ENCODE data around the gene XXYLT1.
"Not testable (repeated sequence)": the region's sequence is repeated elsewhere in the genome, so short reads cannot be mapped to it uniquely, and the experiment has no call there.

Gene XXYLT1

DNA sequence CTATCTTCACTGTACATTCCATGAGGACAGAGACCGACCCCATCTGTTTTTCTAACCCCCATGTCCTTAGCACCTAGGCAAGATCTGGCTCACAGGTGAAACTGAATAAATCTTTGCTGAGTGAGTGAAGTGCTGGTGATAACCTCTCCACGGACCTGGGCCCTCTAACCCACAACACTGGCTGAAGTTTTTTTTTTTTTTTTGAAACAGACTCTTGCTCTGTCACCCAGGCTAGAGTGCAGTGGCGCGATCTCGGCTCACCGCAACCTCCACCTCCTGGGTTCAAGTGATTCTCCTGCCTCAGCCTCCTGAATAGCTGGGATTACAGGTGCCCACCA, 84.3 kb downstream of the XXYLT1 start:
- DNase-seq (ENCODE audit: low read depth in 1 of 2, low spot score in 1 of 2), result not testable (repeated sequence)

DNA sequence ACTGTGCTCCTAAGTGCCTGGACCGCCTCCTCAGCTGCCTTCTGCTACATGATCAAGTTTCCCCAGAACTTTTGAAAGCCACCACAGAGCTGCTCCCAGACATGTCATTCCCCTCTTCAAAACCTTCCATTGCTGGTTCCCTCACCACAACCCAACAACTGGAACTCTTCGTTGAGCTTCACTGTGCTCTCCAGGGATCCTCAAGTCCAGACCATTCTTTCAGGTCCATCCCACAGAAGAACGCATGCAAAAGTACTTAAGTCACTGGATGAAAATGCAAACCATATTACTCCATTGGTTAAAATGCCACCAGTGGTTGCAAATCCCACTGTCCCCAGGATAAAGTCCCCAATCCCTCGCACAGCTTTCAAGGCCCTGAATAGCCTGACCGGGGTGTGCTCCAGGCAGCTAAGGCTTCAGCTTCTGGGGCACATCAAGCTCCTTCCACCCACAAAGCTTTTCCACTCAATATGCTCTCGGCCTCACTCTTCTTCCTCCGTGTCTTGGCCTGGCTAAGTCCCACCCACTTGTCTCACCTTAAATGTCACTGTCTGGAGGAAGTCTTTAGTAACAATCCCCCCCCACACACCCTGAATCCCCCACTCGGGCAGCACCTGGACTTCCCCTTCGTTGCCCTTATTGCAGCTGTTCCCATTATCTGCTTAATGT, 84.8 kb downstream of the XXYLT1 start:
- DNase-seq (ENCODE audit: low read depth in 1 of 2, low spot score in 1 of 2), result no peak

DNA sequence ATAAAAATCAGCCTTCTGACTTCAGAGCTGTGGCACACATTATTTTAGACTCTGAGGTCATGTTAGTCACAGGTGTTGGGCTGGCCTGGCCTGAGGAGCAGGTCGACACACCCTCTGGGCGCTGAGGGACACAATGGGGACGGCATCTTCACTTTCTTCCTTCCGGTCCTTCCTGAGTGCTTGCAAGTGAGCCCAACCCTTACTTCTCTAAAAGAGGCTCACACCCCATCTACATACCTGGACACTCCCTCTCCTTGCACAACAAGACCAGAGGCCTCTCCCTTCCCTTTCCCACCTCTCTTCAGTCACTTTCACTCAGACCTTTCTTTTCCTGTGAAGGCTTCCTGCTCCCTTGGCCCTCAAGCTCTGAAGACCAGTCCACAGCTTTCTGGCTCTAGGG, 85.4 kb downstream of the XXYLT1 start:
- DNase-seq (ENCODE audit: low read depth in 1 of 2, low spot score in 1 of 2), result no peak

DNA sequence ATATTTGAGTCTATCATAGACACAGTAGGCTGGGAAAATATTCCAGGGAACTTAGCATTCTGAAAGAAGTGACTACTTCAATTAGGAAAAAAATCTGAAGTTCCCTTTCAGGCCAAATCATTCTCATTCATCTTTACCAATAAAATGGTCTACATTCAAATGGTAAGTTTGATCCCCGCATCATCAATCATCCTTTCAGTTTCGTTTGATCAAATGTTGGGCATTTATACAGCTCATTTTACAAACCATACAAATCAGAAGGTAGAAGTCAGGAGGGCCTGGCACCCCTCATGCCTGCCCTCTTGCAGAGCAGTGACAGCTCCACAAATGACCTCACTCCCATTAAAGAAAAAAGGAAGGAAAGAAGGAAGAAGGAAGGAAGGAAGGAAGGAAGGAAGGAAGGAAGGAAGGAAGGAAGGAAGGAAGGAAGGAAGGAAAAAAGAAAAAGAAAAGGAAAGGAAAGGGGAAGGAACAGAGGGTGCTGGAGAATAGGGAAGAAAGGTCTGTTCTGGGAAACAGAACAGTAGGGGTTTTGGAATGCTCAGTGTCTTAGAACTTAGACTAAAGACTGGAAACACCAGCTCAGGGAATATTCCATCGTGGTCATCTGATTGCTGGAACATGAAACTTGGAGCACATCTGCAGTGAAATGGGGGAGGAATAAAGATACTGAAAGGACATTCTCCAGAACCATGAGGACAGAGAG, 86.1 kb downstream of the XXYLT1 start:
- DNase-seq (ENCODE audit: low read depth in 1 of 2, low spot score in 1 of 2), result no peak

DNA sequence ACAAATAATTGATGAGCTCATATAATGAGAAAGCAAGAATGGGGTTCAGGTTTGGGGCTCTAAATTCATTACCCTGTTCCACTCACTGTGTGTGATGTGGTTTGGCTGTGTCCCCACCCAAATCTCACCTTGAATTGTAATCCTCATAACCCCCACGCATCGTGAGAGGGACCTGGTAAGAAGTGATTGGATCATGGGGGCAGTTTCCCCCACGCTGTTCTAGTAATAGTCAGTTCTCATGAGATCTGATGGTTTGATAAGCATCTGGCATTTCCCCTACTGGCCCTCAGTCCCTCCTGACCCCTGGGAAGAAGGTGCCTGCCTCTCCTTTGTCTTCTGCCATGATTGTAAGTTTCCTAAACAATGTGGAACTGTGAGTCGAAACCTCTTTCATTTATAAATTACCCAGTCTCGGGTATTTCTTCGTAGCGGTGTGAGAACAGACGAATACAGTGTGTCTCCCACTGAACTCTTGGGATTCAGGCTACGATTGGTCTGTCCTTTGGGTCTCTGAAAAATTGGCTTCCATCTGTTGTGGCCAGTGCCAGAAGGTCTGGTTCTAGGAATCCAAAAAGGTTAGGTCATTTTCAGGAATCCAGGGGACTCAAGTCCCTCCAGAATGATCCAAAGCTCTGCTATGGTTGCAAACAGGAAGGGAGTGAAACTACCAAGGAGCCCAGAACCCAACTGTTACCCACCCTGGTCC, 87.7 kb downstream of the XXYLT1 start:
- DNase-seq (ENCODE audit: low read depth in 1 of 2, low spot score in 1 of 2), result no peak

DNA sequence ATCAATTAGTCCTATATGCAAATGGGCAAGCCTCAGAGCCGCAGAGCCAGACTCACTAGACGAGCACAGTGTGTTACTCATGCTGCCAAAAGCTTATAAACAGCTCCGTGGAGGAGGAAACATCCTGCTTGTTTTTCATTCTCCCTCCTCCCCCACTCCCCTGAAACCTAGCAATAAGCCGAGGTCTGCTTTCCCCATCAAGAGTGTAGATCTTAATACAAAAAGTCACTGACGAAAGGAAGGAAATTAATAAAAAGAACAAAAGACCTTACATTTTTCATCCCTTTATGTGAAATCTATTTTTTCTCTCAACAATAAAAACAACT, 88.5 kb downstream of the XXYLT1 start:
- DNase-seq (ENCODE audit: low read depth in 1 of 2, low spot score in 1 of 2), result no peak

DNA sequence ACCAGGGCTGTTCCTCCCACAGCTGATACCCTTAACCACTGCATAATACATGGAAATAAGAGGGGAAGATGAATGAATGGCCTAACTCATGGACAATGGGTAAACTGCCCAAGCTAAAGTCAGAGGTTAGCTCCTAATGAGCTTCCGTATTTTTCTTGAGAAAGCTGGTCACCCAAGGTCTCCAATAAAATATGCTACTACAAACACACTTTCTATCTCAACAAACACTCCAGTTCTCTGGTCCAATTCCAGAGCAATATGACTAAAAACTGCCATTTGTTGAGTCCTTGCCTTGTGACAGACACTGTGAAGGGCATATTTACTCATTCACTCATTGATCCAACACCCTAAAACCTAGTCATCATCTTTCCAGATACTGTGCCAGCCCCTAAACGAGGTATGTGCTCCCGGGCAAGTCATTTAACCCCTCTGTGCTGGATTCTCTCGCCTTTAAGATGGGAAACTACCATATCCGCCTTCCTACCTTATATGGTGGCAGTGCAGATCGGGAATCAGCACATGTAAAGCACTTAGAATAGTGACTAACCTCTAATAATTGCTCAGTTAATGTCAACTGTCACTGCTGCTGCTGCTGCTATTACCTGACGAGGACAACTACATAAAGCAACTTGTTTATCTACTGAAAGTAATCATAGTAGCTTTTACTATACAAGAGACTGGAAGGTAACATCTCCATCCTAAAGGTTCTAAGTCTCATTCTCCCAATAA, 89.1 kb downstream of the XXYLT1 start:
- DNase-seq (ENCODE audit: low read depth in 1 of 2, low spot score in 1 of 2), result no peak

DNA sequence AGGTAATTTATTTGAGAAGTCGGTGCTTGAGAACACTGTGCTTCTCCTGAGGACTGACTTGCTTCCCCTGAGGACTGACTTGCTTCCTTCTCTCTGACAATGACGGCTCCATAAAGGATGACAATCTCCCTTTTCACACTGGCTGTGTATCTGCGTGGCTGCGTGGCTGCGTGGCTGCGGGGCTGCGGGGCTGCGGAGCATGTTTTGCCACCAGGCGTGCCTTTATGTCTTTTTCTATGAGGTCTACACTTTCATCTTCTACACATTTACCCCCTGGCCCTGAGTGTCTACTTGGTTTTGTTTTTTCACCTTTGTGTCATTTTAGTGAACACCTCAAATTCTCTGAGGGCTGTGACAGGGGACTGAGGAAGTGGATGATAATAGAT, 89.9 kb downstream of the XXYLT1 start:
- DNase-seq (ENCODE audit: low read depth in 1 of 2, low spot score in 1 of 2), result no peak

DNA sequence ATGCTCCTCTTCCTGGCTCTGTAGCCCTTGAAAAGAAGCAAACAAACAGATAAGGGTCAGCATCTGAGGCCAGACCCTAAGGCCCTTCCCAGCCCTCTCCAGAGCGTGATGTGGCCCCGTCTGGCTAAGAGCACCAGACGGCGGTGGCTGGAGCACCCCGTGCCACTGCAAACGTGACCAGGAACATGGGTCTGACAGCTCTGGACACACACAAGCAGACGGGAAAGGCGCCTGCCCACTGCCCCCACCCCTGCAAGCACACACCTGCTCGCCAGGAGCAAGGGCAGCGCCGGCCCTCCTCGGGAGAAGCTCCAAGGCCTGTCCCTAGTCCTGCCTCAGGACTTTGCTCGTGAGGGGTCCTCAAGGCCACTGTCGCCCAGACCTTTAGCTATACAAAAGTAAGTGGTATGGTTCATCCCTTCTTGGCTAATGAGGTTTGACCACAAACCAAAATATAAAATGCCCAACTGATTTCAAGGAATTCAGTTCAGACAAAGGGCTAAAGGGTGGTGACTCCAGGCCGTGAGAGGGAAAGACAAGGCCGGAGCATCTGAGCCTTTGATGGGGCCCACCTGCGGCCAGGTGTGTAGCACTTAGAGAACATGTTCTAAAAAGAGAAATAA, 90.4 kb downstream of the XXYLT1 start:
- no peak for DNase-seq (ENCODE audit: low read depth in 1 of 2, low spot score in 1 of 2)

DNA sequence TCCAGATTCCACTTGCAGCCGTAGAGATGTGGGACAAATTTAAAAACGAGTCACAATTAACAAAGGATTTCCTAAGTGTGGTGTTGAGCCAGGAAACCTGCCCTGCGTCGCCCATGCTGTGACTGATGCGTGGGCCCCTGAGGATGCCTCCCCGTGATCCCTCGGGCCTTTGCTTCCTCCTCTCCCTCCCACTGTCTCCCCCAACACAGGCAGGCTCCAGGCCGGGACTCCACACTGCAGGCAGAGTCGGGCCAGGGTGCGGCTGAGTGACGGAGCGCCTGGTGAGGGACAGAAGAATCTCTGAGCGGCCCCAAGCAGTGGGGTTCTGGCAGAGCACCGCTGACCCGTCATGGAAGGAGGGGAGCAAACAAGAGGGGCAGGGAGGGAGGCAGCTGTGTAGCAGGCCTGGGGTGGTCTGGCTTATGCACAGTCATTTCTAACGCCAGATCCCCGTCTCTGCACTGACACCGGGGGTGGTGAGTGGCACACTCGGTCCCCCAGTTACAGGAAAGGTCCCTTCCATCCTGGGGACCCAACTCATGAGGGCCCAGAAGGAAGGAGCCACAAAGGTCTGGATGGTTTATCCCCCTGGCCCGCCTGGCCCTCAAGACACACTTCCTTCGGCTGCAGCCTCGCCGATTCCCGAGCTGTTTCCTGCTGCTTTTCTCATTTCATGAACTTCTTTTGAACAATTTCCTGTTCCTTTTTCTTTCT, 91.0 kb downstream of the XXYLT1 start:
- no peak for DNase-seq (ENCODE audit: low read depth in 1 of 2, low spot score in 1 of 2)

DNA sequence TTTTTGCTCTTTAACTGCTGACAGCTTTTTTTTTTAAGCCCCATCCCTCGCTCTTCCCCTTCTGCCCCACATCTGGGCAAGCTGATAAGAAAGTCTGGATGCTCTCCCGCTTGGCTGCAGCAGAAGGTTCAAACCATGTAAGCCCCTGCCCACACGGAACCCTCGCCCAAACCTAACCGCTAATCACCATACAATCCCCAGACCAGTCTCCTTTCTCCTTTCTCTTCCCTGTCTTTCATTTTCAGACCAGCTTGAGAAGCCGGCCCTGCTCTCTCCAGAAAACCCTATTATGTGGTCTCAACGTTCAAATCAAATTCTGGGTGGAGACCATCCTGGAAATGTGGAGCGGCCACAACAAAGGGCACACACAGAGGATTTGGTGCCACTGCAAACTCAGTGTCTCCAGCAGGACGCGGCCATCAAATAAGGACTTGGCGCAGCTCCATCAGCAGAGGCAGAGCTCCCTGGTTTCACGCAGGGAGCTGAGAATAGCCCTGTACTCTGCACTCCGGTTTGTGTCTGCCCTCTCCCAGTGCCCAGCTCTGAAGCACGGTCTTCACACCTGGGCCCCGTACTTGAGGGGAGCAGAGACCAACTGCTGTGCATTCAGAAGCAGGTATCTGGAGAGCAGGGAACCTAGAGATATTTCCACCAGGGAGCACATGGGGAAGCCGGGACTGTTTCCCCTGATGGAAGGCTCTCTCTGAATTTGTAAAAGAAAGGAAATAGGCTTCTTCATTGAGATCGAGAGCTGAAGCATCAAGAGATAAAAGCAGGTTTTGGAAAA, 92.6 kb downstream of the XXYLT1 start:
- no peak for DNase-seq (ENCODE audit: low read depth in 1 of 2, low spot score in 1 of 2)

DNA sequence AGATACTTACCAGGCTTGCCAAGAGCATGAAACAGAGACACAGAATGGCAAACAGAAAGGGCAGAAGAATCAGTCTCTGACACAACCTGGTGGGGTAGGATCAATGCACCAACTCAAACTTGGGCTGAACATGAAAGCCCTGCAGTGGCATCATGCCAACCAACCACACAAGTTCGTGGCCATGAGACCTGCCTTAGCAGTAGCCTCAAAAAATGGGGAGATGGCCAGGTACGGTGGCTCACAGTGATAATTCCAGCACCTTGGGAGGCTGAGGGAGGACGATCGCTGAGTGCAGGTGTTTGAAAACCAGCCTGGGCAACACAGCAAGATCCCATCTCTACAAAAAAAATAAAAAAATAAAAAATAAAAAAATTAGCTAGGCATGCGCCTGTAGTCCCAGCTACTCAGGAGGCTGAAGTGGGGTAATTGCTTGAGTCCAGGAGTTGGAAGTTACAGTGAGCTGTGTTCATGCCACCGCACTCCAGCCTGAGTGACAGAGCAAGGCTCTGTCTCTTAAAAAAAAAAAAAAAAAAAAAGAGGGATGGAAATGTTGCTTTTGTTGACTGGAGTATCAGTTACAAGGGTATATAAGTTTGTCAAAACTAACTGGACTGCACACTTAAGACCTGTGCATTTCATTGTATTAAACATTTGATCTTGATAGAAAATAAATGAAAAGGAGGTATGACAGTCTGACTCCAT, 93.4 kb downstream of the XXYLT1 start:
- DNase-seq (ENCODE audit: low read depth in 1 of 2, low spot score in 1 of 2), result no peak

DNA sequence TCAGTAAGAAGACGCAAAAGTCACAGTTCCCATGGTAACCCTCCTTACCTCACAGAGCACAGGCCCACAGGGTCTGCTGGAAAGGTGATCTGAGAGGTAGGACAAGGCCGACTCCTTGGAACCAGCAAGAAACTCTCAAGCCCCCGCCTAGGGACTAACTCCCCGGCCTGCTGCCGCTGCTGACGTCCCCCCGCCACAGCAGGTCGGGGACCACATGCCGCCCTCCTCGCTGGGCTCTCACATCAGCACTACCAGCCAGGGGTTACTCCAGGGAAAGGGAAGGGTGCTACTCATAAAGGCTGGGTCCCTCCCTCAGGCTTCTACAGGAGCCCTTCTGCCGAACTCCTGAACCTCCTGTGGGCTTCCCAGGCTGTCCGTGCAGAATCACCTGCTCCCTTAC, 94.2 kb downstream of the XXYLT1 start:
- DNase-seq (ENCODE audit: low read depth in 1 of 2, low spot score in 1 of 2), result no peak

DNA sequence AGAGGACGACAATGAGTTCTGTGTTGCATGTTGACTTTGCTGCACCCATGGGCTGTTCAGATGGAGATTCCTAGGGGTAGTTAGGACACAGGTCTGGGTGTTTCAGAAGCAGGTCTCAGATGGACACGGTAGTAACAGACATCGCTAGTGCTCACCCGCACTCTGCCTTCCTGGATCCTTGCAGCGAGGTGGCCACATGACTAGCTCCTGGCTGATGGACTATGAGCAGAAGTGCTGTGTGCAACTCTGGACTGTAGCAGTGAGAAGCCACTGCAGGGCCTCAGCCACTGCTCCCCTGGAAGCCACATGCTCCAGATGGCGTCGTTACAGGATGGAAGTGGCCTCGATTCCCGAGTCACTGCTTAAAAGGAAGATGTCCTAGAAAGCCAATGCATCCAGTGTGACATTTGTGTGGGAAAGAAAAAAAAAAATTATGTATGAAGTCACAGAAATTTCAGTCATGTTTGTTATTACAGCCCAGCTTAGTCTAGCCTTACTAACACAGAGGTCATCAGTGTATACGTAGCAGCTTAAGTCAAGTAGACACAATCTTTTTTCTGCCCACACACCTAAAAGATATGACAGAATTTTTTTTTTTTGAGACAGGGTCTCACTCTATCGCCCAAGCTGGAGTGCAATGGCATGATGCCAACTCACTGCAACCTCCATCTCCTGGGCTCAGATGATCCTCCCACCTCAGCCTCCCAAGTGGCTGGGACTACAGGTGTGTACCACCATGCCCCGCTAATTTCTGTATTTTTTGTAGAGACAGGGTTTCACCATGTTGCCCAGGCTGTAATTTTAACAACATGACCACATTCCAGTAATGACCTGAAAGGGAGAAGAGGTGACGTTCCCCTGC, 95.3 kb downstream of the XXYLT1 start:
- DNase-seq (ENCODE audit: low read depth in 1 of 2, low spot score in 1 of 2), result no peak

DNA sequence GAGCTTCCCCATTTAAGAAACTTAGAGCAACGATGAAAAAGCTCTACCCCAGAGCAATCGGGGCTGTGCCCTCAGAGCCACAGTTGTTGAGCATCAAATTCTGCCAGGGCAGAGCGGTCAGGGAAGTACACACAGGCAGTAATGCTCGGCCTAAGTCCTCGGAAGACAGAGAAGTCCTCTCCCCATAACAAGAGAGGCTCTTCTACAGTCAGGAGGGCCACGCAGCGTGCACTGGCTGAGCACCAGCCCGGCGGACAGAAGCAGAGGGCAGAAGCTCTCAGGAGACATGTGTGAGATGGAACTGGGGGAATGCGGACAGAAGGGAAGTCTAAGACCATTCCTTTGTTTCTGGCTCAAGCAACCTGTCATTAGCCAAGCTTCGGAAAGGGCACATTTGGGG, 95.9 kb downstream of the XXYLT1 start:
- DNase-seq (ENCODE audit: low read depth in 1 of 2, low spot score in 1 of 2), result no peak

DNA sequence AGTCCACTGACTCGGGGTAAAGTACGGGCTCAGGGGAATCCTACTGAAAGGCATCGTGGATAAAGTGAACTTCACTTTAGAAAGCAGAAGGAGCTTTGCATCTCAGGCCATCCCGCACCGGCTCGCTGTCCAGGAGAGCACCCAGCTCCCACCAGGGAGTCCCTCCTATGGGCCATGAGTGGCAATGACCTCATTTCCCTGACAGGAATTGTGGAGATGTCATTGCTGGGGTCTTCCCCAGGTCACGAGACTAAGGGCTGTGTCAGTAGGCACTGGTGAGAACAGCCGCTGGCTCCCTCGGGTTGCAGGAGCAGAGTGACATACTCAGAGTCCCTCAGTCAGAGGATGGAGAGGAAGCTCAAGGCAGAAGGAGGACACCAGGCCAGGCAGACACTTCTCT, 97.3 kb downstream of the XXYLT1 start:
- no peak for DNase-seq (ENCODE audit: low read depth in 1 of 2, low spot score in 1 of 2)

DNA sequence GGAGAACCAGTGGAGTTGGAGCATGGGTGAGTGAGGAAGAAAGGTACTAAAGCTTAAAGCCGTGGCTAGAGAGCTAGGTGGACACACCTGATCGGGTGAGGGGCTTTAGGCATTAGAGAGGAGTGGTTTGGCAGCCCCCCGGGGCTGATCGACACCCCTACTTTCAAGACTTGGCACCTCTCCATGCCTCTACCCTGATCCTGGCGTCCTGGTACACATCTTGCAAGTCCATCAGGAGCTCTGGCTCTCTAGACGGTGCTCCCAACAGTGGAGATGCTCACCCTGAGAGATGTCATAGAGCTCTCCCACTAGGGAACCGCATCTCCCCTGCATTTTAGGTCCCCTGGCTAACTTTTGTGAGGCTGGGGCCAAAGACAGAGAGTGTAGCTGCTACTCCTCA, 98.1 kb downstream of the XXYLT1 start:
- no peak for DNase-seq (ENCODE audit: low read depth in 1 of 2, low spot score in 1 of 2)

DNA sequence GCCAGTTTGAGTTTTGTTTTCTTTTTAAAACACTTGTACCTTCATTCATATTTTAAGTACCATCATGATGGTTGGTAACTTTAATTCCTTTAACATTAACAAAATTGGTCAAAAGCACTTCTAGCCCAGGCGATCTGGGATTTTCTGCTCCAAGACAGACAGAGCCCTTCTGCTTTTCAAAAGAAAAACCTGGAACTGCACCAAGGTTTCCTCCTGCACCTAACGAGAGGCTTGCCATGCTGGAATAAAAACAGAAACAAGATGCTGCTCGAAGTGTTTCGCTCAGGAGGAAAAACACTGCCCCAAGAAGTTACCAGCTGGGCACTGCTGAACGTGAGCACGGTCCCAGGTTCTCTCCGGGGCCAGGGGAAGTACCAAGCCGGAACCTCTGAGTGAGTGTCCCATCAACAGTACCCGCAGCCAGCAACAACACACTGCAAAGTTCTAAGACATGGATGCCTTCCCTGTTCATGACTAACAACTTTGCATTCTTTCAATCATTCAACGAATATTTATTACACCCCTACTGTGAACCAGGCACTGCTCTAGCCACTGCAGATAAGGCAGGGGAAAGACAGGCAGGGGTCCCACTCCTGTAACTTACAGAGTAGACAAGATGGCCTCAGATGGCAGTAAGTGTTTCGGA, 98.8 kb downstream of the XXYLT1 start:
- no peak for DNase-seq (ENCODE audit: low read depth in 1 of 2, low spot score in 1 of 2)

All from stimulated activated CD4-positive, alpha-beta T cell treated with anti-CD3 and anti-CD28 coated beads, Interleukin-15, amount 100 ng/mL, for 1 hour (primary cell).